RWPE1 (cell line): Measurements from ENCODE around the gene HHIP.

Experiments
- CTCF ChIA-PET: fragments of 350-600 bp; sonication (Branson Sonifier 250); formaldehyde crosslinking; extraction: SDS; loops from one replicate; lab custom pipeline; 2021; lab: Yijun Ruan, JAX
- POLR2A ChIA-PET: fragments of 400-600 bp; formaldehyde crosslinking; extraction: SDS; loops from one replicate; lab custom pipeline; 2020; ENCODE audit warnings: antibody characterized with exemption; ENCODE audit not compliant: low non-redundant PET; lab: Yijun Ruan, JAX
- DNase-seq: peaks from one replicate; pipeline ENCODE4 v3.0.0; 2012; ENCODE audit warnings: low spot score
- H3K27ac ChIP-seq: fragments of 450-650 bp; 2 replicates; pipeline ENCODE4 v1.5.1; 2017
- TF ChIP-seq, protein P1 (sequence below): fragments of 450-650 bp; conservative IDR thresholded peaks from 2 replicates; pipeline ENCODE4 v1.5.1; 2017; ENCODE audit warnings: low read depth, mild to moderate bottlenecking

HHIP gene

DNA sequence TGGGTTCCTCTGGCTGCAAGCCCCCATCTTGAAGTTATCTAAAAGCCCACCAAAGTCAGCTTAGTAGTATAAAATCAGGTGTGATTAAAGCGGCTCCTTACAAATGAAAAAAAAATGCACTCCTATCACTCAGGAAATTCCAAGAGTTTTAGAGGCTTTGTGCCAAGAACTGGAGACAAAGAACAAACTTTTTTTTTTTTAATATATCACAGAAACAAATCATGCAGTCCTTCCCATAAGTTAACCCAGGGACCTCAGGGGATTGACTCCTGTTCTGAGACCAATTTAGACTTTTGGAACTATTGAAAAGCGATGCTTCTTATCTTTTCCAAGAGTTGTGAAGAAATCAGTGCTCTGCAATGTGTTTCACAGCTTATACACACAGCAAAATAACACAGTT lies 53.6 kb downstream of the HHIP start:
- TF ChIP-seq, protein P1, sequence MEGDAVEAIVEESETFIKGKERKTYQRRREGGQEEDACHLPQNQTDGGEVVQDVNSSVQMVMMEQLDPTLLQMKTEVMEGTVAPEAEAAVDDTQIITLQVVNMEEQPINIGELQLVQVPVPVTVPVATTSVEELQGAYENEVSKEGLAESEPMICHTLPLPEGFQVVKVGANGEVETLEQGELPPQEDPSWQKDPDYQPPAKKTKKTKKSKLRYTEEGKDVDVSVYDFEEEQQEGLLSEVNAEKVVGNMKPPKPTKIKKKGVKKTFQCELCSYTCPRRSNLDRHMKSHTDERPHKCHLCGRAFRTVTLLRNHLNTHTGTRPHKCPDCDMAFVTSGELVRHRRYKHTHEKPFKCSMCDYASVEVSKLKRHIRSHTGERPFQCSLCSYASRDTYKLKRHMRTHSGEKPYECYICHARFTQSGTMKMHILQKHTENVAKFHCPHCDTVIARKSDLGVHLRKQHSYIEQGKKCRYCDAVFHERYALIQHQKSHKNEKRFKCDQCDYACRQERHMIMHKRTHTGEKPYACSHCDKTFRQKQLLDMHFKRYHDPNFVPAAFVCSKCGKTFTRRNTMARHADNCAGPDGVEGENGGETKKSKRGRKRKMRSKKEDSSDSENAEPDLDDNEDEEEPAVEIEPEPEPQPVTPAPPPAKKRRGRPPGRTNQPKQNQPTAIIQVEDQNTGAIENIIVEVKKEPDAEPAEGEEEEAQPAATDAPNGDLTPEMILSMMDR = no peak
- POLR2A ChIA-PET = no interaction called here
- DNase-seq = no peak
- CTCF ChIA-PET = no interaction called here
- no peak overlapping the region for H3K27ac ChIP-seq

DNA sequence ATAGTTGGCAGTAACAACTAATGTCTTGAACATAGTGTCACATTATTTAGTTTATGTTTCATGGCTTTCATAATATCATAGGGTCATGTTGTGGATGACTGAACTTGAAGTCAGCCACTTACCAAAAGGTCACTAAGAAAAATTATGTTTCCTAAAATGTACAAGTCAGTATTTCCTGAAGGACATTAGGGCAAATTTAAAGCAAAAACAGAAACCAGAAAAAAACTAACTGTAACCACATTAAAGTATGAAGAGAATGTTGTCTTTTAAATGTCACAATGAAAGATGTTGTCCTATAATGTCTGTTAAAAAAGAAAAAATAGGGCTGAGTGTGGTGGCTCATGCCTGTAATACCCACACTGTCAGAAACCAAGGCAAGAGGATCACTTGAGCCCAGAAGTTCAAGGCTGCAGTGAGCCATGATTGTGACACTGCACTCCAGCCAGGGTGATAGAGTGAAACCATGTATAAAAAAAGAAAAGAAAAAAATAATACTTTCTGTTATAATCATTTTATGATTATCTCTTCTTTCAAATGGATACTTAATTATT lies 55.8 kb downstream of the HHIP start:
- DNase-seq = no peak
- TF ChIP-seq, protein P1 = no peak
- no peak overlapping the region for H3K27ac ChIP-seq
- POLR2A ChIA-PET = no interaction called here
- CTCF ChIA-PET = no interaction called here

DNA sequence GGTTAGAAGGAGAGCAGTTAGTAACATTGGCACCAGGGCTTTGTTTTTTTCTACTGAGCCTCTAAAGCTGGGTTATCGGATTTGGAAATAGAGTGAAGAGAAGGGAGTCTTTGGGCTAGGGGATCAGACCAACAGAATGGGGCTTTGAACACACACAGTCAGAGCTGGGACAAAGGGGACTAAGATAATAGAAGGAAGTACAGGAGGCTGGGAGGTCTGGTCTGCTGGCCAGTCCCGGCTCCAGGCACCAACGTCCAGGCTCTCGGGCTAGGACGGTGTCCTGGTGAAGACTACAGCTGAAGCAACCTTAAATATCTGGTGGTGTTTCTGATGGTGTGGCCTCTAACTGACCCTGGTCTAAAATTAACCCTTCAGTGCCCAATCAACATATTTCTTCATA lies 57.5 kb downstream of the HHIP start:
- POLR2A ChIA-PET = no interaction called here

DNA sequence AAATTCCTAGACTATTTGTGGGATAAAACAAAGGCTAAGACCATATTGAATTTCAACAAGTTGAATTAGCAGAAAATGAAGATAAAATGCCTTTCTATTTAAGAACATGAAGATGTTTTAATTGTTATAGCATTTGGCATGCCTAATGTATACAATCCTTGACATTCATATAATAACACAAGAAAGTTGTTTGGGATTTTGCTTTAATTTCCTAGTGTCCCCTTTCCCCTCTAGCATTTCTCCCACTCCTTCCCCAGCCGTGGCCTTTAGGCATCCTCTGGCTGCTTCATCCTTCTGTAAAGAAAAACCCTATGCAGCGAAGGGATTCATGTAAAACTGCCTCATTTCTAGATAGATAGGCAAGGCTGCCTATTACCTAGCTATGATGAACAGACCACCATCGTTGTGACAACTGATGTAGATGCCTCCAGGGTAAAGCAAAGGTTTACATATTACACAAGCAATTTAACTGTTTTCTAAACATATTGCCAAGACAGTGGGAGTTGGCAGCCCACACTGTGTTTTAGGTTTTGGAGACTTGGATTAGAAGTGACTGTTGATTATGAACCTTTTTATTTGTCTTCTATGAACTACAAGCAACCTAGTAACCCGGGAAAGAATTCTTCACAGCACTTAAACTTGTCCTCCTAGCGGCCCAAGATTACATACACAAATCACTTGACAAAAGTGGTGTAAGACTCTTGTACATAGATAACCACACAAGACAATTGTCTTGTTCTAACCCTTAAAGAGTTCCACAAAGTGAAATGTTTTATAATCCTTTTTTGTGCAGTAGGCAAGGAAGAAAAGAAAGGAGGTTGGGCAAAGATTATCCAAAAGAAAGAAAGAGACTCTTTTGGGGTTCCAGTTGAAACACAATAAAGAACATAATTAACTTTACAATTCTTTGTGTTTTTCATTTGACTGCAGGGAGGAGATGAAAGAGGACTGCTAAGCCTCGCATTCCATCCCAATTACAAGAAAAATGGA lies 59.9 kb downstream of the HHIP start:
- H3K27ac ChIP-seq = no peak overlapping the region
- ChIA-PET CTCF (interaction anchor here (0.6 kb wide), 1 partner anchor 444 kb away, joined by 3 read pairs; no protein-coding TSS in a partner anchor), POLR2A (no interaction called here)
- TF ChIP-seq, protein P1 = no peak
- no peak for DNase-seq

More for the DNA sequence above, 57.5 kb downstream of the HHIP start:
- CTCF ChIA-PET = no interaction called here
- H3K27ac ChIP-seq = no peak overlapping the region
- TF ChIP-seq, protein P1 = no peak
- DNase-seq = no peak

DNA sequence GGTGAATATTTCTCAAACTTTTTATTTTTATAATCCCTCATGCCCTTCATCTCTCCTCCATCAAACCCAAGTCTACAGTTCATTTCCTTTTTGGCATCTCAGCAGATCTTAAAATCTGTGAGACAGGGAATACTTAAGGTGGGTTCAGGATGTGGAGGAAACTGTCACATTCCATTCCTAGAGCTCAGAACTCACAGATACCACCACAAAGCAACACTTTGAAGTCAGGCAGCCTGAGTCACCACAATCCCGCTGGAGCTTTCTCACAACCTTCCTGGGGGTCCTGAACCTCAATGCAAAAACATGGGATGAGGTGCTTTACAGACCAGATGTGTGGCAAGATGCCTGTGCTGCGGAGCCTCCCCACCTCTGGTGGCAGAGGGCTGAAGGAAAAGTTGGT lies 63.2 kb downstream of the HHIP start:
- POLR2A ChIA-PET = no interaction called here
- TF ChIP-seq, protein P1 = no peak
- CTCF ChIA-PET = no interaction called here
- H3K27ac ChIP-seq = no peak overlapping the region
- no peak for DNase-seq

DNA sequence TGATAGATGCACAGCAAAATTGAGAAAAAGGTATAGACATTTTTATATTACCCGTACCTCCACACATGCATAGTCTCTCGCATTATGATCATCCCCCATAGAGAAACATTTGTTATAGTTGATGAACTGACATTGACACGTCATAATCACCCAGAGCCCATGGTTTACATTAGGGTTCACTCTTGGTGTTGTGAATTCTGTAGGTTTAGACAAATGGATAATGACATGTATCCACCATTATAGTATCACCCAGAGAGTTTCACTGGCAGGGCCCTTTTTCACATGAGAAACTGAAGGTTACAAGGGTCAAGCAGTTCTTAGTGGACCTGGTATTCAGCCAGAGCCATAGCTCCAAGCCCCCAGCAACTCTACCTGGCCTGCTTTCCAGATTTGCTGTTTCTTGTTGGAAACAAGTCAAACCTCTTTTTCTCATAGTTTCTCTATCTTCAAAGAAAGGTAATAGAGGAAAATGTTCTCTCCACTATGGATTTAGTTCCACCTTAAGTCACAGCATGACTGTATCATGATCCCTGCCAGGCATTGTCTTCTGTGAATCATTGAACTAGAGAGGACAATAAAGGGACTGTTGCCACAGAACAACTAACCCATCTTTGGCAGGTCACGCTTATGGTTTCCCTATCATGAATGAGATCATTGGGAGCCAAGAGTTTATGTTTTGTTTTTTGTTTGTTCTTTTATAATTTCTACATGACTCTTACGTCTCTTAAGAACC lies 64.0 kb downstream of the HHIP start:
- DNase-seq = peak; percentile 18
- TF ChIP-seq, protein P1 = no peak
- no peak overlapping the region for H3K27ac ChIP-seq
- POLR2A ChIA-PET = no interaction called here
- CTCF ChIA-PET = no interaction called here
